ENCODE measurements around the gene RETREG1.
"Not testable (repeated sequence)": the region's sequence is repeated elsewhere in the genome, so short reads cannot be mapped to it uniquely, and the experiment has no call there.

- not testable (repeated sequence) for TF ChIP-seq EZH2 (IDR thresholded peaks at IDR 0.05; ENCODE audit: borderline replicate concordance); EZH2phosphoT487 (IDR thresholded peaks at IDR 0.05; ENCODE audit: low read depth, severe bottlenecking, unreplicated experiment)
These were observed 31.9 kb upstream of the RETREG1 start for GRCh38 chr5:16648739-16649138.
